ENCODE data around the gene PARD3. TPM values are rescaled to one million over a fixed set of nuclear protein-coding genes. Genes with fewer than 3 reads are reported as not detected.

PARD3 gene
- total RNA-seq, 1 experiment from 2014 or later: 46.3 TPM

GRCh38 chr10:34655286-34656170 lies 159.6 kb downstream of the PARD3 start:
- DNase-seq (ENCODE audit: low read depth, low spot score): peak; percentile 63
- H3K36me3 ChIP-seq (ENCODE audit: control insufficient read depth in 1 of 2, insufficient read depth in 2 of 2, low read length in 2 of 2): no peaks in the 10 kb centered on the region
- H2AFZ ChIP-seq (ENCODE audit: low read depth, low read length, poor library complexity, severe bottlenecking): no peak overlapping the region
- peak overlapping the region; percentile 30; the same call in 1 of the 2 replicates for H3K4me2 ChIP-seq (ENCODE audit: low read length)
- ChIA-PET CTCF (interaction anchor here (1.0 to 2.7 kb wide), 8 partner anchors 10 to 339 kb away, joined by 4 to 12 read pairs (median 6); no protein-coding TSS in a partner anchor), POLR2A (no interaction called here), RAD21 (ENCODE audit: low non-redundant PET in 1 of 2, low total read pairs in 2 of 2, uncharacterized antibody in 2 of 2, unreplicated experiment in 2 of 2) (no interaction called here)
- no peak overlapping the region for H3K27ac ChIP-seq (ENCODE audit: low read depth, low read length)
- intact Hi-C loops (cut with micrococcal nuclease): loop anchor here (5.0 kb wide), 2 partner anchors 307 to 562 kb away; no protein-coding TSS in a partner anchor
- H3K9me3 ChIP-seq (ENCODE audit: control insufficient read depth in 1 of 2, insufficient read depth in 1 of 2, low read depth in 1 of 2, low read length in 2 of 2): no peaks in the 10 kb centered on the region
- peaks cover 2 to 7% of the 10 kb centered on the region in 2 experiments; a peak in 1 of 4 replicates for H3K4me1 ChIP-seq (ENCODE audit: control insufficient read depth in 1 of 2, insufficient read depth in 2 of 2, low read length in 2 of 2)
- BruUV-seq (replicated peaks): no TSS peak
- H3K4me3 ChIP-seq (replicated peaks in 1 of 2; ENCODE audit: low read depth in 1 of 2, low read length in 2 of 2): no peak overlapping the region
- ATAC-seq: peak; percentile 86
- H3K9me2 ChIP-seq (ENCODE audit: insufficient read depth): no peaks in the 10 kb centered on the region
- H4K20me1 ChIP-seq (ENCODE audit: insufficient read depth): 0 out of 2 replicates have a peak, but pooled peaks cover 4% of the 10 kb centered on the region
- TF ChIP-seq SIN3A (IDR thresholded peaks at IDR 0.05; ENCODE audit: low read depth) (no peak), ELF1 (IDR thresholded peaks at IDR 0.05; ENCODE audit: borderline replicate concordance, low read depth) (no peak), TCF7L2 (IDR thresholded peaks at IDR 0.05; ENCODE audit: borderline replicate concordance, extremely low read depth, insufficient read depth, insufficient read length) (no peak), FOSL1 (IDR thresholded peaks at IDR 0.05; ENCODE audit: low read depth) (no peak), RAD21 (IDR thresholded peaks at IDR 0.05; ENCODE audit: low read depth) (peak; percentile 60), REST (IDR thresholded peaks at IDR 0.05; ENCODE audit: low read depth) (no peak), CTCF (IDR thresholded peaks at IDR 0.05 in 2 of 3, conservative IDR thresholded peaks at IDR 0.05 in 1 of 3; ENCODE audit: borderline replicate concordance in 1 of 3, insufficient read depth in 1 of 3, low read depth in 2 of 3, low read length in 2 of 3) (peak; percentile 40 to 81 (median 76); a peak in 5 of 6 replicates), MAX (IDR thresholded peaks at IDR 0.05) (no peak)
- no peak overlapping the region for H3K9ac ChIP-seq (ENCODE audit: low read length)
- no peaks in the 10 kb centered on the region for H3K27me3 ChIP-seq (ENCODE audit: insufficient read depth, low read length)
- peaks cover 45% of the 10 kb centered on the region for H3K79me2 ChIP-seq (ENCODE audit: insufficient read depth, low read length)

Data from HCT116 (cell line).